Endodermal cell (in vitro differentiated cells): Measurements from ENCODE around the gene RUNX1. TPM values are rescaled to one million over a fixed set of nuclear protein-coding genes. Genes with fewer than 3 reads are reported as not detected.

ENCODE experiments used
- DNase-seq: peaks from one replicate; pipeline ENCODE4 v3.0.0-alpha.2; 2017
- H3K27ac ChIP-seq: 2 replicates; pipeline ENCODE4 v1.5.1; 2013; ENCODE audit warnings: mild to moderate bottlenecking, low read depth, low read length, moderate library complexity
- H3K27me3 ChIP-seq: 2 replicates; pipeline ENCODE4 v1.6.1; 2013; ENCODE audit warnings: mild to moderate bottlenecking, low read length, moderate library complexity; ENCODE audit not compliant: insufficient read depth, control insufficient read depth, poor library complexity, severe bottlenecking
- H3K36me3 ChIP-seq: 2 replicates; pipeline ENCODE4 v1.7.0; 2013; ENCODE audit warnings: mild to moderate bottlenecking, low read length, moderate library complexity; ENCODE audit not compliant: control insufficient read depth, insufficient read depth
- H3K4me1 ChIP-seq: one replicate; pipeline ENCODE4 v1.7.0; 2013; ENCODE audit warnings: low read length; ENCODE audit not compliant: control insufficient read depth, insufficient read depth
- H3K4me3 ChIP-seq: 2 replicates; pipeline ENCODE4 v1.5.1; 2013; ENCODE audit warnings: mild to moderate bottlenecking, low read length, moderate library complexity
- H3K9ac ChIP-seq: 2 replicates; pipeline ENCODE4 v1.6.1; 2013; ENCODE audit warnings: mild to moderate bottlenecking, low read length, moderate library complexity; ENCODE audit not compliant: poor library complexity, severe bottlenecking; ENCODE audit errors: extremely low read depth
- H3K9me3 ChIP-seq: 2 replicates; pipeline ENCODE4 v1.6.1; 2013; ENCODE audit warnings: mild to moderate bottlenecking, low read length, moderate library complexity; ENCODE audit not compliant: control insufficient read depth
- H3K27ac Mint-ChIP-seq: 2 replicates; pipeline ENCODE4 v1.8.0; 2020; ENCODE audit warnings: mixed read lengths
- H3K27me3 Mint-ChIP-seq: 2 replicates; pipeline ENCODE4 v1.8.0; 2021; ENCODE audit warnings: mild to moderate bottlenecking, mixed read lengths; ENCODE audit not compliant: insufficient read depth
- H3K36me3 Mint-ChIP-seq: 2 replicates; pipeline ENCODE4 v1.8.0; 2020; ENCODE audit warnings: low read depth, mixed read lengths
- H3K4me1 Mint-ChIP-seq: 2 replicates; pipeline ENCODE4 v1.8.0; 2020; ENCODE audit warnings: mixed read lengths
- H3K4me3 Mint-ChIP-seq: 2 replicates; pipeline ENCODE4 v1.8.0; 2020; ENCODE audit warnings: mild to moderate bottlenecking, moderate library complexity, mixed read lengths
- H3K9me3 Mint-ChIP-seq: 2 replicates; pipeline ENCODE4 v1.8.0; 2020; ENCODE audit warnings: mild to moderate bottlenecking, mixed read lengths
- CTCF ChIP-seq: fragments of 200-600 bp; sonication (generic); conservative IDR thresholded peaks from 2 replicates; pipeline ENCODE4 v1.5.0; 2021; ENCODE audit warnings: antibody characterized with exemption, mild to moderate bottlenecking
- WGBS, 2 experiments: methylation state at CpG; one replicate each; pipeline versions ENCODE4 v1.1.5 to v1.1.7; 2013; ENCODE audit warnings: missing lambda C conversion rate in 2 of 2, mixed read lengths in 1 of 2; ENCODE audit not compliant: insufficient coverage in 1 of 2, insufficient read length in 1 of 2; 5-methylcytosine and 5-hydroxymethylcytosine counted together
- total RNA-seq, 2 donors: library from RNA; stranded (reverse); fragmentation: NEBNext Ultra II Directional in 1 of 2; extraction: Animal tissue kit (Norgen Biotek cat#: 25700) in 1 of 2; gene quantifications; 2 replicates in 1 of 2; 3 replicates in 1 of 2; pipeline ENCODE4 v1.2.1, GENCODE V29; 2021

RUNX1 gene
- total RNA-seq, 2 donors from 2014 or later = 0.31 to 2.8 TPM

GRCh38 chr21:34808569-34809204 is 240.4 kb downstream of the RUNX1 start:
- Histone ChIP-seq H3K9me3 (peaks cover 25% of the 10 kb centered on the region), H3K27me3 (no peaks in the 10 kb centered on the region), H3K36me3 (no peaks in the 10 kb centered on the region), H3K9ac (no peak overlapping the region), H3K27ac (no peak overlapping the region), H3K4me3 (no peak overlapping the region), H3K4me1 (no peaks in the 10 kb centered on the region)
- H3K9me3 Mint-ChIP-seq = peaks cover 20% of the 10 kb centered on the region
- peaks cover 4% of the 10 kb centered on the region for H3K27me3 Mint-ChIP-seq
- WGBS, 2 experiments = 90 to 94% methylated on average over 6 to 7 of the region's 7 CpGs
- H3K4me3 Mint-ChIP-seq = no peak overlapping the region
- H3K4me1 Mint-ChIP-seq = no peaks in the 10 kb centered on the region
- TF ChIP-seq CTCF = no peak
- no peak for DNase-seq
- no peak overlapping the region for H3K27ac Mint-ChIP-seq
- H3K36me3 Mint-ChIP-seq = peaks cover 7% of the 10 kb centered on the region

GRCh38 chr21:34807881-34808568 is 241.1 kb downstream of the RUNX1 start:
- Histone ChIP-seq H3K9me3 (peaks cover 25% of the 10 kb centered on the region), H3K4me3 (no peak overlapping the region), H3K9ac (no peak overlapping the region), H3K36me3 (no peaks in the 10 kb centered on the region), H3K4me1 (no peaks in the 10 kb centered on the region), H3K27ac (no peak overlapping the region), H3K27me3 (no peaks in the 10 kb centered on the region)
- WGBS, 2 experiments = 86 to 91% methylated on average over 12 to 15 of the region's 15 CpGs
- TF ChIP-seq CTCF = no peak
- Mint-ChIP-seq H3K27ac (no peak overlapping the region), H3K4me1 (no peaks in the 10 kb centered on the region), H3K27me3 (peaks cover 4% of the 10 kb centered on the region), H3K4me3 (no peak overlapping the region), H3K9me3 (peaks cover 20% of the 10 kb centered on the region), H3K36me3 (peaks cover 7% of the 10 kb centered on the region)
- no peak for DNase-seq

GRCh38 chr21:34807146-34807880 is 241.8 kb downstream of the RUNX1 start:
- Histone ChIP-seq H3K9ac (no peak overlapping the region), H3K27ac (no peak overlapping the region), H3K36me3 (no peaks in the 10 kb centered on the region), H3K4me3 (no peak overlapping the region), H3K4me1 (no peaks in the 10 kb centered on the region), H3K9me3 (peaks cover 25% of the 10 kb centered on the region), H3K27me3 (no peaks in the 10 kb centered on the region)
- peak; percentile 73 for DNase-seq
- Mint-ChIP-seq H3K9me3 (peaks cover 20% of the 10 kb centered on the region), H3K36me3 (peaks cover 7% of the 10 kb centered on the region), H3K4me3 (no peak overlapping the region), H3K27ac (no peak overlapping the region), H3K4me1 (no peaks in the 10 kb centered on the region), H3K27me3 (peaks cover 4% of the 10 kb centered on the region)
- no peak for TF ChIP-seq CTCF
- 85 to 90% methylated on average over 2 to 7 of the region's 7 CpGs for WGBS, 2 experiments
